NCI-H2081 (cell line): Measurements from ENCODE around the gene RUNX3.

ENCODE experiments used
- DNase-seq, 2 experiments: peaks; one replicate each; lab custom pipeline; 2025; lab: John Stamatoyannopoulos, UW

Gene RUNX3

GRCh38 chr1:24886241-24886640, 43.8 kb downstream of the RUNX3 start:
- no peak for DNase-seq

- no peak for DNase-seq
These were observed 45.3 kb downstream of the RUNX3 start for GRCh38 chr1:24884751-24885150.

- no peak for DNase-seq
These were observed 49.0 kb downstream of the RUNX3 start for GRCh38 chr1:24881034-24881433.

GRCh38 chr1:24878775-24879742, 51.0 kb downstream of the RUNX3 start:
- no peak for DNase-seq

GRCh38 chr1:24878045-24878444, 52.0 kb downstream of the RUNX3 start:
- no peak for DNase-seq

- DNase-seq = no peak
These were observed 54.0 kb downstream of the RUNX3 start for GRCh38 chr1:24875991-24876506.

- no peak for DNase-seq
These were observed 54.8 kb downstream of the RUNX3 start for GRCh38 chr1:24875257-24875656.

- no peak for DNase-seq
These were observed 55.4 kb downstream of the RUNX3 start for GRCh38 chr1:24874611-24875234.

- DNase-seq = no peak
These were observed 56.0 kb downstream of the RUNX3 start for GRCh38 chr1:24874056-24874455.

GRCh38 chr1:24873148-24873547, 56.9 kb downstream of the RUNX3 start:
- no peak for DNase-seq

- no peak for DNase-seq
These were observed 57.8 kb downstream of the RUNX3 start for GRCh38 chr1:24872061-24872850.

GRCh38 chr1:24871306-24871901, 58.7 kb downstream of the RUNX3 start:
- DNase-seq = no peak

- no peak for DNase-seq
These were observed 59.4 kb downstream of the RUNX3 start for GRCh38 chr1:24870551-24871195.

GRCh38 chr1:24868016-24868875, 61.8 kb downstream of the RUNX3 start:
- DNase-seq = no peak

GRCh38 chr1:24867084-24867870, 62.8 kb downstream of the RUNX3 start:
- no peak for DNase-seq

GRCh38 chr1:24866211-24867083, 63.6 kb downstream of the RUNX3 start:
- DNase-seq = no peak

- no peak for DNase-seq
These were observed 64.5 kb downstream of the RUNX3 start for GRCh38 chr1:24865587-24865986.

GRCh38 chr1:24865168-24865567, 64.9 kb downstream of the RUNX3 start:
- no peak for DNase-seq

- DNase-seq = no peak
These were observed 65.7 kb downstream of the RUNX3 start for GRCh38 chr1:24864370-24864777.
